GM18508 (cell line): Measurements from ENCODE around the gene PRSS36.
"Not testable (repeated sequence)": the region's sequence is repeated elsewhere in the genome, so short reads cannot be mapped to it uniquely, and the experiment has no call there.

Experiments
- ATAC-seq: cut with Tn5 transposase; IDR thresholded peaks from one replicate; pipeline ENCODE4 v1.9.1; 2021; ENCODE audit warnings: moderate number of reproducible peaks; ENCODE audit not compliant: insufficient read depth, unreplicated experiment

PRSS36 gene

DNA sequence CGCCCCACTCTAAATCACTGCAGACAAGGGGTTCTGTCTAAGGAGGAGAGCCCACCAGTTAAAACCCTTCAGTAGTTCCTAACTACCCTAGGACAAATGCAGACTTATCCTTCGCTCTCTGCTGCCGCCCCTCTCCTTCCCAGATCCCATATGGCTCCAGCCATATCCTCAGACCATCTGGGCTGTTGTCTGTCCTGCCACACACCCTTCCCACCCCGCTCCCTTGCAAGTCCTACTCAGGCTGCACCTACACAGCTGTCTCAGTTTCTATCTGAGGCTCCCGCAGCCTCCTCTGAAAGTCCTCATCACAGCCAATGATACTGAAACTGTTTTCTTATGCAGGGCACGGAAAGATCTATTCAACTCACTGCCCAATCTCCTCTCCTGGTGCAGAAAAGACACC, 42.4 kb downstream of the PRSS36 start:
- ATAC-seq = peak; percentile 56

DNA sequence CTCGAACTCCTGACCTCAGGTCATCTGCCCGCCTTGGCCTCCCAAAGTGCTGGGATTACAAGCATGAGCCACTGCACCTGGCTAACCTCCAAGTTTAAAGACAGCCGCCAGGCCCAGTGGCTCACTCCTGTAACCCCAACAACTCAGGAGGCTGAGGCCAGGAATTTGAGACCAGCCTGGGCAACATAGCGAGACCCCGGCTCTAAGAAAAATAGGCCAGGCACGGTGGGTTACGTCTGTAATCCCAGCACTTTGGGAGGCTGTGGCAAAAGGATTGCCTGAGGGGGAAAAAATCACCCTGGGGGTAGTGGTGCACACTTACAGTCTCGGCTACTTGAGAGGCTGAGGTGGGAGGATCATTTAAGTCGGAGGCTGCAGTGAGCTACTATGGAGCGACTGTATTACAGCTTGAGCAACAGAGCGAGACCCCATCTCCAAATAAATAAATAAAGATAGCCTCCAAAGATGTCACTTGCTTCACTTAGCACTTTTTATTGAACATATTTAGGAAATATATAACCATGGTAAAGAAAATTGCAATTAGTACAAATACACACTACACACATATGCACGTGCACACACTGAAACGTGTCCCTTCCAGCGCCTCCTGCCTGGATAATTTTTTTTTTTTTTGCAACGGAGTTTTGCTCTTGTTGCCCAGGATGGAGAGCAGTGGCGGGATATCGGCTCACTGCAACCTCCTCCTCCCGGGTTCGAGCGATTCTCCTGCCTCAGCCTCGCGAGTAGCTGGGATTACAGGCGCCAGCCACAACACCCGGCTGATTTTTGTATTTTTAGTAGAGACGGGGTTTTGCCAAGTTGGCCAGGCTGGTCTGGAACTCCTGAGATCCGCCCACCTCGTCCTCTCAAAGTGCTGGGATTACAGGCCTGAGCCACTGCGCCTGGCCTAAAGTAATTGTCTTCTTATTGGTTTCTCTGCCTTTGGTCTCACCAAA, 43.1 kb downstream of the PRSS36 start:
- no peak for ATAC-seq

DNA sequence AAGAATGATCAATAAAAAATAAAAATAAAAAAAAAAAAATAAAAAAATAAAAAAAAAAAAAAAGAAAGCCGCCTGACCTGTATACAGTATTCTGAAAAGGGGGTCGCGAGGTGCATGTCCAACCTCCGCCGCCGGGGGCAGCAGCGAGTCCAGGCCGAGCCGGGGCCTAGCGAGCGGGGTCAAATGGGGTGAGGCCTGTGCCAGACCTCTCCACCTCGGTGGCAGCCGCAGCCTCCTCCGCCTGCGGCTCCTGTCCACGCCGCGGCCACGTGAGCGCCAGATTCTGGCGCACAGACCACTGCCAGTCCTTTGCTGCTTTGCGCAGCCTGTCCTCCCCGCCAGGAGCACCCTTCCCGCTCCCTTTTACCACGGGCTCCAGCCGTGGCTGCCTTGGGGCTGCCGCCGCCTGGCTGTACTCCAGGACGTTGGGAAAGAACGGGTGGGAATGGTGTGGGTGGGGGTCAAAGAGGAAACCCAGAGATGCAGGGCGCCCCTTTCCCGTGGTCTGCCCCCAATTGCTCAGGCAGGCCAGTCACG, 44.1 kb downstream of the PRSS36 start:
- no peak for ATAC-seq

DNA sequence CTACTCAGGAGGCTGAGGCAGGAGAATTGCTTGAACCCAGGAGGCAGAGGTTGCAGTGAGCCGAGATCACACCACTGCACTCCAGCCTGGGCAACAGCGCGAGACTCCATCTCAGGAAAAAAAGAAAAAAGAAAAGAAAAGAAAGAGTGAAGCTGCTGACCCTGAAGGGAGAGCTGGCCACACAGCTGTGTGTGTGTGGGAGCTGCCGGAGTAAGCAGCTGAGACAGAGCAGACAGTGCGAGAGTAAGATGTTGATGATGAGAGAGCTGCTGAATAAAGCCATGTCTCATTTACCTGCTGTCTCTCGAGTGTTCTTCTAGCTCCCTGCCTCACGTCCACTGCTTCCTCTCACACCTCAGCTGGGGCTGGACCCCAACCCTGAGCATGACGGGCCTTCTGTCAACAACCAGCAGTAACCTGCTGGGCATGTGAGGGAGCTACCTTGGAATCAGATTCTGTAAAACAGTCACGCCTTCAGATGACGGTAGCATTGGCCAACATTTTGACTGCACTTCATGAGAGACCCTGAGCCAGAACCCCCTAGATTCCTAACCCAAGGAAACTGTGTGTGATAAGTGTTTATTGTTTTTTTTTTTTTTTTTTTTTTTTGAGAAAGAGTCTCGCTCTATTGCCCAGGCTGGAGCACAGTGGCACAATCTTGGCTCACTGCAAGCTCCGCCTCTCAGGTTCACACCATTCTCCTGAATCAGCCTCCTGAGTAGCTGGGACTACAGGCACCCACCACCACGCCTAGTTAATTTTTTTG, 48.8 kb downstream of the PRSS36 start:
- ATAC-seq = not testable (repeated sequence)

DNA sequence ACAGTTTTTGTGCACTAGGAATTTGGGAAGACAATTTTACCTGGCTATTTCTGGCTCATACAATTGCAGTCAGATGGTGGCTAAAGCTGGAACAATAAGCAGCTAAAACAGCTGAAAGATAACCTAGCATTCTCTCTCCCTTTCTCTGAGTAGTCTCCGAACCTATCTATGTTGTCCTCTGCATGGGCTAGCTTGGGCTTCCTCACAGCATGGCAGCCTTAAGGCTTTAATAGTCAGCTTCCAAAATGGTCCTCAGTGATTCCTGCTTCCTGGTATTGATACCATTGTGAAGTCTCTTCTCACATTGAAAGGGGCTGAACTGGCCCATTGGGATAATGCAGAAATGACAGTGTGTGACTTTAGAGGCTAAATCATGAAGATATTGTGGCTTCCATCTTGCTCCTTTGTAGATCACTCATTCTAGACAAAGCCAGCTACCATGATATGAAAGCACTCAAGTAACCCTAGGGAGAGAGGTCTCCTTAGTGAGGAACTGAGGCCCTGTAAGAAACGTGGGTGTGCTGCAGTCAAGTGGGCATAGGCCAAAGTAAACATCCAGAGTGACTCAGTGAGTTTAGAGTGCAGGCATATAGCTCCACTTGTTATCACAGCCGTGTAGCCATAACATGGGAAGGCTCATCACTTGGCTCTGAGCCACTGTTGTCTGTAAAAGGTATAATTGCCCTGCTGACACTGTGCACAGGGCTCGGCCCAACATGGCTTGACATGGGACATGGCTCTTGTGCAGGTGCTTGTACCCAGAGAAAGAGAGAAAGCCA, 49.8 kb downstream of the PRSS36 start:
- ATAC-seq = no peak

DNA sequence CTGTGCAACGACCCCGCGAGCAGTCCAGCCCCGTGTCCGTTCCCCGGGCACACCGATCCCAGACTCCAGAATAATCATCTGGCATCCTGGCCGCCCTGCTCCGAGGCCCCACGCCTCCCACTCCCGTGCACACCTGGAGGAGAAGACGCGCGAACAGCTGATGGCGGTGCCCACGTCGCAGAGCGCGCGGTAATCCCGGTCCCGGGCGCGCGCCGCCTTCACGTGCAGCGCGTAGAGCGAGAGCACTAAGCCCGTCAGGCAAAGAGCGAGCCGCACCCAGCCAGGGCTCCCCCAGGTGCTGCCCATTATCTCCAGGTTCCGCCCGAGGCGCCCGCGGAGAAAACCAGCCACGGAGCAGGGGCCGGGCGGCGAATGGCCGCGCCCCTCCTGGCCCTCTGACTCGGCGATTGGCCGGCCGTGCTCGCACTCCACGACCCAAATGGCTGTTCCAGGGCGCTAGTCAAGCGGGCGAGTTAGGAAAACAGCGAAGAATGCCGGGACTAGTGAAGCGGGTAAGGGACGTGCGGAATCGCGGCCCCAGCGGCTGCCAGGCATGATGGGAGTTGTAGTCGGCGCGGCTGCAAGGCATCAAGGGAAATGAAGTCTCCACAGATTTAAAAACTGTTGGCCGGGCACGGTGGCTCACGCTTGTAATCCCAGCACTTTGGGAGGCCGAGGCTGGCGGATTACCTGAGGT, 55.3 kb downstream of the PRSS36 start, which contains the start of gene VKORC1:
Gene VKORC1 (minus strand): TSS at position 374 of the 697 bp plus-strand sequence. CDS start 68 bp downstream, at position 306.
- ATAC-seq = peak; percentile 63

DNA sequence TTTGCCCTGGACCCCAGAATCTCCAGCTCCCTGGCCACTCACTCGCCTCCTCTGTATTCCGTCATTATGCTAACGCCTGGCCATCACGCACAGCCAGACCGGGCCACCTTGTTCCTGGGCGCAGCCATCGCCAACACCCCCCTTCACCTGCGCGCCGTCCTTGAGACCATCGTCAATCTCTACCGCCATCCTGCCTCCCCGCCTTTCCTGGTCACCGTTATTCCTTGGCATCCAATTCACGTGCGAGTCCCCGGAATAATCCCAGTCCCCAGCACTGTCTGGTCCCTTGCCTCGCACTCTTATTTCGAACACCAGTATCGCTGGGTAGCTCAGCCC, 55.8 kb downstream of the PRSS36 start:
- peak; percentile 5 for ATAC-seq

DNA sequence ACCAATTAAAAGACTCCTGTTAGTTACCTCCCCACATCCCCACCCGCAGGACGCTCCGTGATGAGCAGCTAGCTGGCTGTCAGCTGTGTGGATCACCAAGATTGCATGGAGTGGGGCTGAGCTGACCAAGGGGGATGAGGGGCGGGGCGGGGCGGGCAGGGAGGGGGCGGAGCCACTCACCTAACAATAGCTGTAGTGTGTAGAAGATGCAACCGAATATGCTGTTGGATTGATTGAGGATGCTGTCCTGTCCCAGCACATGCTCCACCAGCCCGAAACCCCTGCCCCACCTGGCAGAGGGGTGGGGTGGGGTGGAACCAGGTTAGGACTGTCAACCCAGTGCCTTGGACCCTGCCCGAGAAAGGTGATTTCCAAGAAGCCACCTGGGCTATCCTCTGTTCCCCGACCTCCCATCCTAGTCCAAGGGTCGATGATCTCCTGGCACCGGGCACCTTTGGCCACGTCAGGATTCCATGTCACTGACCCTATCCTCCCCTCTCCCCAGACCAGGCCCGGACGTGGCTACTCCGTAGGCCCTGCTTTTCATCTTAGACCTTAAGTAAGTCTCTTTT, 56.6 kb downstream of the PRSS36 start:
- no peak for ATAC-seq

DNA sequence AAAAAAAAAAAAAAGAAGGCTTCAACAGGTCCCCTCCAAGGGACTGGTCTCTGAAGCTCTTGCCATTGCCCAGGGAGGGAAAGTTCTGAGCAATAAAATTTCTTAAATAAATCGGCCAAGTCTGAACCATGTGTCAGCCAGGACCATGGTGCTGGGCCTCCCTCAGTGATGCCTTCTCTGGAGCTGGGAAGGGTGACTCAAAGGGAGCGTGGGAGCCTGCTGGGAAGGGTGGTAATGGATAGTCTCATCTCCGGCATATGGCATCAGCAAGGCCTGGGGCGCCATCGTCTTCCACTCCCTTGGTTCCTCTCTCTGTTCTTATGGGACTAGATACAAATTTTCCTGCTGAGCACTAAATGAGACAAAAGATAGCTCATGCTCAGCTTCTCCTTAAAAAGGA, 57.5 kb downstream of the PRSS36 start:
- ATAC-seq = no peak

DNA sequence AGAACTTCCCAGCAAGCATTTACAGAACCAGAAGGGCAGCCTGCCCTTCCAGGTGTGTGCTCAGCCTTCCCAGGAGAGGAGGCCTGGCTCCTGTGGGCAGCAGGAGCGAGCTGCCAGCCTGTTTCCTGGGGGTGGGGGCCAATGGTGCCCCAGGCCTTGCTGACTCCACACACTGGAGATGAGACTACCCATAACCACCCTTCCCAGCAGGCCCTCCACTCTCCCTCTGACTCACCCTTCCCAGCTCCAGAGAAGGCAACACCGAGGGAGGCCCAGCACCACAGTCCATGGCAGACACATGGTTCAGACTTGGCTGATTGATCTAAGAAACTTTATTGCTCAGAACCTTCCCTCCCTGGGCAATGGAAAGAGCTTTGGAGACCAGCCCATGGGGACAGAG, 59.3 kb downstream of the PRSS36 start:
- no peak for ATAC-seq

DNA sequence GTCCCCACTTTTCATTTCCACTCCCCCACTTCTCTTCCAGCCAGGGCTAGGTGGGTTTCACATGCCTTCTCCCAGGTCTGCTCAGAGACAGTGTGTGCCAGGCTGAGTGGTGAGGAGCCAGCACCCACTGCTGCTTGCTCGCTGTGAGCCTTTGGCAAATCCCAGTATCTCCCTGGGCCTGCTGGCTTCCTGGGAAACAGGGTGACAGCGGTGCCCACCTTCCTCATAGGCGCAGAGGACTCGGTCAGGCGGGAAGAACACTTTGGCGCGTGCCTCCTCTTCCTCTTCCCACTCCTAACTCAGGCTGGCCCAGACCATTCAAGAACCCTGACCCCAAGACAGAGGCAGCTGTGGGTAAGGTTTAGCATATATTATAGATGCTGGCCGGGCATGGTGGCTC, 60.7 kb downstream of the PRSS36 start:
- no peak for ATAC-seq
